Stomach (tissue), 4 donors: ENCODE results near the gene PDE4B.

Source experiments
- EP300 ChIP-seq: sonication (generic); formaldehyde crosslinking; IDR thresholded peaks from one replicate; pipeline ENCODE4 v1.6.1; 2017; ENCODE audit warnings: antibody characterized with exemption
- POLR2A ChIP-seq, 4 donors: fragments of 450-650 bp; IDR thresholded peaks; one replicate each; pipeline ENCODE4 v1.6.1; 2016; ENCODE audit warnings: antibody characterized with exemption in 4 of 4, control low read depth in 2 of 4, mild to moderate bottlenecking in 1 of 4, moderate library complexity in 1 of 4
- TF ChIP-seq, protein P1 (sequence below), 7 experiments: fragments of 450-650 bp in 4 of 7; fragments of 200-600 bp in 3 of 7; sonication (generic) in 3 of 7; IDR thresholded peaks; one replicate each; pipeline ENCODE4 v1.5.1; 2016 to 2019; ENCODE audit warnings: antibody characterized with exemption in 7 of 7, control low read depth in 2 of 7, mild to moderate bottlenecking in 1 of 7

DNA sequence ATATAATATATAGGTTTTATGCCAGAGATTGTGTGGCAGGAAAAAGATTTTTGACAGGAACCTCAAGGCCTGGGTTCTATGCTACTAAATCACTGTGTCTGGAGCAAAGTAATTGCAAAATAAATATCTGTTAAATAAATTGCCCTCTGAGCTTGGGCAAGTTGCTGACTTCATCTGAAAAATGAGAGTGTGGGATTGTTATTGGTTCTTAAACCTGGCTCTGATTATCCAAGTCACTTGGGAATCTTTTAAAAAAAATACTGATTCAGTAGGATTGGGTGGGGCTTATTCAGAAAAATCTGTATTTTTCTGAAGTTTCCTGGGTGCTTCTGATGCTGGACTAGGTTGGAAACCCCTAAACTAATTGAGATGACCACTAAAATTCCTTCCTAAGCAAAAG is 567.1 kb downstream of the PDE4B start:
- TF ChIP-seq, protein P1, sequence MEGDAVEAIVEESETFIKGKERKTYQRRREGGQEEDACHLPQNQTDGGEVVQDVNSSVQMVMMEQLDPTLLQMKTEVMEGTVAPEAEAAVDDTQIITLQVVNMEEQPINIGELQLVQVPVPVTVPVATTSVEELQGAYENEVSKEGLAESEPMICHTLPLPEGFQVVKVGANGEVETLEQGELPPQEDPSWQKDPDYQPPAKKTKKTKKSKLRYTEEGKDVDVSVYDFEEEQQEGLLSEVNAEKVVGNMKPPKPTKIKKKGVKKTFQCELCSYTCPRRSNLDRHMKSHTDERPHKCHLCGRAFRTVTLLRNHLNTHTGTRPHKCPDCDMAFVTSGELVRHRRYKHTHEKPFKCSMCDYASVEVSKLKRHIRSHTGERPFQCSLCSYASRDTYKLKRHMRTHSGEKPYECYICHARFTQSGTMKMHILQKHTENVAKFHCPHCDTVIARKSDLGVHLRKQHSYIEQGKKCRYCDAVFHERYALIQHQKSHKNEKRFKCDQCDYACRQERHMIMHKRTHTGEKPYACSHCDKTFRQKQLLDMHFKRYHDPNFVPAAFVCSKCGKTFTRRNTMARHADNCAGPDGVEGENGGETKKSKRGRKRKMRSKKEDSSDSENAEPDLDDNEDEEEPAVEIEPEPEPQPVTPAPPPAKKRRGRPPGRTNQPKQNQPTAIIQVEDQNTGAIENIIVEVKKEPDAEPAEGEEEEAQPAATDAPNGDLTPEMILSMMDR (IDR thresholded peaks at IDR 0.05): no peak
- no peak for TF ChIP-seq POLR2A (IDR thresholded peaks at IDR 0.05)
- TF ChIP-seq EP300: no peak
